ENCODE data around the gene TMEM117. TPM values are rescaled to one million over a fixed set of nuclear protein-coding genes. Genes with fewer than 3 reads are reported as not detected.

The TMEM117 gene
- total and polyA plus RNA-seq, 2 donors (not counting 1 experiment from before 2014, with no cell fraction given), result 2.0 to 10.4 TPM

GRCh38 chr12:43827093-43827492, 8.8 kb upstream of the TMEM117 start:
- no peak for TF ChIP-seq EZH2 (IDR thresholded peaks at IDR 0.05; ENCODE audit: borderline replicate concordance, insufficient read depth, low read depth, low read length, poor library complexity, severe bottlenecking)
- TF ChIP-seq, protein P1, sequence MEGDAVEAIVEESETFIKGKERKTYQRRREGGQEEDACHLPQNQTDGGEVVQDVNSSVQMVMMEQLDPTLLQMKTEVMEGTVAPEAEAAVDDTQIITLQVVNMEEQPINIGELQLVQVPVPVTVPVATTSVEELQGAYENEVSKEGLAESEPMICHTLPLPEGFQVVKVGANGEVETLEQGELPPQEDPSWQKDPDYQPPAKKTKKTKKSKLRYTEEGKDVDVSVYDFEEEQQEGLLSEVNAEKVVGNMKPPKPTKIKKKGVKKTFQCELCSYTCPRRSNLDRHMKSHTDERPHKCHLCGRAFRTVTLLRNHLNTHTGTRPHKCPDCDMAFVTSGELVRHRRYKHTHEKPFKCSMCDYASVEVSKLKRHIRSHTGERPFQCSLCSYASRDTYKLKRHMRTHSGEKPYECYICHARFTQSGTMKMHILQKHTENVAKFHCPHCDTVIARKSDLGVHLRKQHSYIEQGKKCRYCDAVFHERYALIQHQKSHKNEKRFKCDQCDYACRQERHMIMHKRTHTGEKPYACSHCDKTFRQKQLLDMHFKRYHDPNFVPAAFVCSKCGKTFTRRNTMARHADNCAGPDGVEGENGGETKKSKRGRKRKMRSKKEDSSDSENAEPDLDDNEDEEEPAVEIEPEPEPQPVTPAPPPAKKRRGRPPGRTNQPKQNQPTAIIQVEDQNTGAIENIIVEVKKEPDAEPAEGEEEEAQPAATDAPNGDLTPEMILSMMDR (IDR thresholded peaks at IDR 0.05), result no peak
- no peak for ATAC-seq (ENCODE audit: low read depth)
- no peaks in the 10 kb centered on the region for H3K27me3 Mint-ChIP-seq
- CTCF ChIA-PET, result interaction anchor here (1.4 kb wide), 1 partner anchor 20 kb away, joined by 4 read pairs; no protein-coding TSS in a partner anchor
- peaks cover 8% of the 10 kb centered on the region for H3K4me1 Mint-ChIP-seq
- POLR2A ChIA-PET, result no interaction called here
- Histone ChIP-seq H3K27me3 (replicated peaks in 1 of 4; ENCODE audit: control extremely low read depth in 1 of 4, control insufficient read depth in 3 of 4, insufficient read depth in 4 of 4, low read length in 3 of 4) (no peaks in the 10 kb centered on the region), H3K79me2 (ENCODE audit: control insufficient read depth, insufficient read depth, low read length) (no peaks in the 10 kb centered on the region), H3K4me2 (replicated peaks; ENCODE audit: low read depth, low read length, poor library complexity, severe bottlenecking) (no peak overlapping the region), H4K20me1 (ENCODE audit: control insufficient read depth, insufficient read depth, low read length, poor library complexity, severe bottlenecking) (no peaks in the 10 kb centered on the region), H3K4me3 (ENCODE audit: control extremely low read depth in 1 of 5, extremely low read depth in 1 of 5, insufficient read depth in 1 of 5, low read depth in 2 of 5, low read length in 4 of 5) (no peak overlapping the region), H3K9me3 (ENCODE audit: control extremely low read depth in 1 of 3, control insufficient read depth in 2 of 3, insufficient read depth in 1 of 3, low read length in 2 of 3) (no peaks in the 10 kb centered on the region), H3K36me3 (replicated peaks in 1 of 2; ENCODE audit: control extremely low read depth in 1 of 2, control insufficient read depth in 1 of 2, extremely low read depth in 1 of 2, insufficient read depth in 2 of 2, low read length in 1 of 2) (no peaks in the 10 kb centered on the region), H3K27ac (ENCODE audit: low read length in 2 of 2) (no peak overlapping the region), H3K4me1 (ENCODE audit: control insufficient read depth in 2 of 2, insufficient read depth in 2 of 2, low read length in 2 of 2) (peaks cover 0 to 5% of the 10 kb centered on the region in 2 donors), H3K9ac (ENCODE audit: low read length) (no peak overlapping the region), H2AFZ (ENCODE audit: insufficient read depth, low read depth, low read length, poor library complexity, severe bottlenecking) (no peak overlapping the region)
- intact Hi-C loops (cut with micrococcal nuclease), result no loop called here
- DNase-seq, result peak; percentile 11
- H3K27ac Mint-ChIP-seq, result no peak overlapping the region
- no peaks in the 10 kb centered on the region for H3K9me3 Mint-ChIP-seq (ENCODE audit: insufficient read depth)
- no CpG with 5 or more reads among the region's 1 CpG for WGBS (ENCODE audit: insufficient coverage)
- H3K4me3 Mint-ChIP-seq, result no peak overlapping the region

DNA sequence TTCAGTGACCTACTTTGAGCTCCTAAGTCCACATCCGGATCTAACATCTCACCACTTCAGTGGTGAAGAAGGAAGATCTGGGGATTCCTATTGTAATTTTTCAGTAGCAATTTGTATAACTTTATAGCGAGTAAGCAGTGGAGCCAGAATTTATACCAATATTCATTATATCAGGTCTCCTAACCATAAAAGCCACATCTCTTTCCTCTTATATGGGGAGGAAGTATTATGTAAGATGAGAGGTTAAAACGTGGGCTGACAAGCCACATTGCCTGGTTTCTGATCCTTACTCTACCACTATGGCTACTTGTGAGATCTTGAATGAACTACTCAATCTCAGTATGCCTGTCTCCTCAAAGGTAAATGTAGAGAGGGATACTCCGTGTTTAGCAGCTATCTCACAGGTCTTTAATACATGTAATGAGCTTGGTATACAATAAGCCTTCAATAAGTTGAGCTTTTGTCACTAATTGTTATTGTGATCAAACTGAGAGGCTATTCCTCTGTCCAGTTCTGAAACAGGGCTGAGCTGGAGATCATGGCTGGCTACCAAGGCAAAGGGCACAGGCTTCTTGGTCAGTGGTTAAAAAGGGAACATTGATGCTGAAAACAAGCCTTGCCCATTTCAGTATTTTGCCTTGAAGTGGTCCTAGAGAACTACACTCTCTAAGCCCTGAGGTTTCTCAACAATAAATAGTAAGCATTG, 3.3 kb upstream of the TMEM117 start:
- no peak overlapping the region for H3K9ac ChIP-seq (ENCODE audit: low read length)
- peaks cover 12% of the 10 kb centered on the region in 2 donors for H3K4me1 ChIP-seq (ENCODE audit: control insufficient read depth in 2 of 2, insufficient read depth in 2 of 2, low read length in 2 of 2)
- H3K27me3 ChIP-seq (replicated peaks in 1 of 4; ENCODE audit: control extremely low read depth in 1 of 4, control insufficient read depth in 3 of 4, insufficient read depth in 4 of 4, low read length in 3 of 4), result no peaks in the 10 kb centered on the region
- WGBS (ENCODE audit: insufficient coverage), result 100% methylated on average over 1 of the region's 4 CpGs
- Mint-ChIP-seq H3K4me3 (no peak overlapping the region), H3K27me3 (no peaks in the 10 kb centered on the region), H3K27ac (no peak overlapping the region), H3K9me3 (ENCODE audit: insufficient read depth) (no peaks in the 10 kb centered on the region), H3K4me1 (peaks cover 16% of the 10 kb centered on the region)
- H3K4me2 ChIP-seq (replicated peaks; ENCODE audit: low read depth, low read length, poor library complexity, severe bottlenecking), result no peak overlapping the region
- DNase-seq, result no peak
- ChIA-PET CTCF (interaction anchor here (1.0 to 2.8 kb wide), 2 partner anchors 26 to 107 kb away, joined by 3 to 9 read pairs; partner anchors contain the start of gene TWF1), POLR2A (no interaction called here)
- H3K36me3 ChIP-seq (replicated peaks in 1 of 2; ENCODE audit: control extremely low read depth in 1 of 2, control insufficient read depth in 1 of 2, extremely low read depth in 1 of 2, insufficient read depth in 2 of 2, low read length in 1 of 2), result no peaks in the 10 kb centered on the region
- H3K9me3 ChIP-seq (ENCODE audit: control extremely low read depth in 1 of 3, control insufficient read depth in 2 of 3, insufficient read depth in 1 of 3, low read length in 2 of 3), result no peaks in the 10 kb centered on the region
- no peaks in the 10 kb centered on the region for H4K20me1 ChIP-seq (ENCODE audit: control insufficient read depth, insufficient read depth, low read length, poor library complexity, severe bottlenecking)
- H2AFZ ChIP-seq (ENCODE audit: insufficient read depth, low read depth, low read length, poor library complexity, severe bottlenecking), result no peak overlapping the region
- H3K27ac ChIP-seq (ENCODE audit: low read length in 2 of 2), result no peak overlapping the region
- TF ChIP-seq, protein P1 (IDR thresholded peaks at IDR 0.05), result no peak
- TF ChIP-seq EZH2 (IDR thresholded peaks at IDR 0.05; ENCODE audit: borderline replicate concordance, insufficient read depth, low read depth, low read length, poor library complexity, severe bottlenecking), result no peak
- no peak overlapping the region for H3K4me3 ChIP-seq (ENCODE audit: control extremely low read depth in 1 of 5, extremely low read depth in 1 of 5, insufficient read depth in 1 of 5, low read depth in 2 of 5, low read length in 4 of 5)
- no peak for ATAC-seq (ENCODE audit: low read depth)
- intact Hi-C loops (cut with micrococcal nuclease), result loop anchor here (10.0 kb wide), 1 partner anchor 1688 kb away; the partner anchor contains the start of gene GXYLT1
- peaks cover 8% of the 10 kb centered on the region for H3K79me2 ChIP-seq (ENCODE audit: control insufficient read depth, insufficient read depth, low read length)

All from B cell (primary cell).